ENCODE results near the gene KLF6. TPM values are rescaled to one million over a fixed set of nuclear protein-coding genes. Genes with fewer than 3 reads are reported as not detected.

KLF6 gene
- total RNA-seq, 2 experiments from 2014 or later = 19.2 to 43.0 TPM

DNA sequence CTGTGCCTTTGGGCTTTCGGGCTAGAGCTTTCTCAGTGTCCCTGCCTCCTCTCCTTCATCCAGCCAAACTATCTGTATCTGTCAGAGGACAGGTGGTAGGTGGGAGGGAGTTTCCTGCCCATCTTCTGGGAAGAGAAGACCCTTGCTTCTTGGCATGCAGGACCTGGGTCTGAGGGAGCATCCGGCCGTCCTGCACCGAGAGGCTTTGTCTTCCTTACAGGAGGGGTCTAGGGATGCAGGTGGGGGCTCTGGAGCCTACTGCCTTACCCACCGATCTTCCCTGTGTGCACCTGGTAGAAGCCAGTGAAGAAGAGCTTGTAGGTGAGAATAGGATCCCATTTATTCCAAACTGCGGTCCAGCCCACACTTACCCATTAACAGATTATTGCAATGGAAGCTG, 5.8 kb upstream of the KLF6 start:
- intact Hi-C loops (cut with micrococcal nuclease; ENCODE audit: unreplicated experiment) = no loop called here
- no peak overlapping the region for H3K4me3 ChIP-seq (ENCODE audit: low read depth, low read length, poor library complexity, severe bottlenecking)
- POLR2A ChIA-PET = interaction anchor here (0.5 kb wide), 1 partner anchor 25 kb away, joined by 4 read pairs; no protein-coding TSS in a partner anchor

GRCh38 chr10:3790272-3790671, 5.3 kb upstream of the KLF6 start:
- peaks cover 16% of the 10 kb centered on the region for H3K4me1 ChIP-seq (ENCODE audit: insufficient read depth, low read length, poor library complexity, severe bottlenecking)
- H3K9me3 ChIP-seq (ENCODE audit: low read length) = peaks cover 18% of the 10 kb centered on the region; the same call in 1 of the 2 replicates
- no TSS peak for BruUV-seq (replicated peaks)
- H3K79me2 ChIP-seq (ENCODE audit: insufficient read depth, low read depth, low read length) = peaks cover 4% of the 10 kb centered on the region; the same call in 1 of the 2 replicates
- no peaks in the 10 kb centered on the region for H4K20me1 ChIP-seq (ENCODE audit: insufficient read depth, low read length)
- no peak for TF ChIP-seq EZH2phosphoT487 (IDR thresholded peaks at IDR 0.05; ENCODE audit: borderline replicate concordance, low read depth, low read length)
- TF ChIP-seq, protein P1, sequence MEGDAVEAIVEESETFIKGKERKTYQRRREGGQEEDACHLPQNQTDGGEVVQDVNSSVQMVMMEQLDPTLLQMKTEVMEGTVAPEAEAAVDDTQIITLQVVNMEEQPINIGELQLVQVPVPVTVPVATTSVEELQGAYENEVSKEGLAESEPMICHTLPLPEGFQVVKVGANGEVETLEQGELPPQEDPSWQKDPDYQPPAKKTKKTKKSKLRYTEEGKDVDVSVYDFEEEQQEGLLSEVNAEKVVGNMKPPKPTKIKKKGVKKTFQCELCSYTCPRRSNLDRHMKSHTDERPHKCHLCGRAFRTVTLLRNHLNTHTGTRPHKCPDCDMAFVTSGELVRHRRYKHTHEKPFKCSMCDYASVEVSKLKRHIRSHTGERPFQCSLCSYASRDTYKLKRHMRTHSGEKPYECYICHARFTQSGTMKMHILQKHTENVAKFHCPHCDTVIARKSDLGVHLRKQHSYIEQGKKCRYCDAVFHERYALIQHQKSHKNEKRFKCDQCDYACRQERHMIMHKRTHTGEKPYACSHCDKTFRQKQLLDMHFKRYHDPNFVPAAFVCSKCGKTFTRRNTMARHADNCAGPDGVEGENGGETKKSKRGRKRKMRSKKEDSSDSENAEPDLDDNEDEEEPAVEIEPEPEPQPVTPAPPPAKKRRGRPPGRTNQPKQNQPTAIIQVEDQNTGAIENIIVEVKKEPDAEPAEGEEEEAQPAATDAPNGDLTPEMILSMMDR (conservative IDR thresholded peaks at IDR 0.05; ENCODE audit: low read length) = no peak
- DNase-seq (ENCODE audit: low spot score) = no peak
- no peak overlapping the region for H3K4me3 ChIP-seq (ENCODE audit: low read depth, low read length, poor library complexity, severe bottlenecking)
- no peak overlapping the region for H2AFZ ChIP-seq (ENCODE audit: low read length)
- ChIA-PET POLR2A (no interaction called here), CTCF (ENCODE audit: unreplicated experiment) (no interaction called here)
- intact Hi-C loops (cut with micrococcal nuclease; ENCODE audit: unreplicated experiment) = no loop called here
- no peak overlapping the region for H3K4me2 ChIP-seq (ENCODE audit: low read length)
- H3K9me2 ChIP-seq (ENCODE audit: insufficient read depth, low read length) = no peaks in the 10 kb centered on the region
- no peaks in the 10 kb centered on the region; the same call in 1 of the 2 replicates for H3K36me3 ChIP-seq (ENCODE audit: insufficient read depth, low read length)
- H3K27ac ChIP-seq (ENCODE audit: low read depth, low read length, poor library complexity, severe bottlenecking) = no peak overlapping the region

More for the DNA sequence above, 5.8 kb upstream of the KLF6 start:
- Histone ChIP-seq H3K79me2 (ENCODE audit: insufficient read depth, low read depth, low read length) (peaks cover 4% of the 10 kb centered on the region; the same call in 1 of the 2 replicates), H3K9me3 (ENCODE audit: low read length) (peaks cover 18% of the 10 kb centered on the region; the same call in 1 of the 2 replicates), H4K20me1 (ENCODE audit: insufficient read depth, low read length) (no peaks in the 10 kb centered on the region), H2AFZ (ENCODE audit: low read length) (no peak overlapping the region), H3K9me2 (ENCODE audit: insufficient read depth, low read length) (no peaks in the 10 kb centered on the region), H3K4me1 (ENCODE audit: insufficient read depth, low read length, poor library complexity, severe bottlenecking) (peaks cover 16% of the 10 kb centered on the region), H3K36me3 (ENCODE audit: insufficient read depth, low read length) (no peaks in the 10 kb centered on the region; the same call in 1 of the 2 replicates), H3K4me2 (ENCODE audit: low read length) (no peak overlapping the region), H3K27ac (ENCODE audit: low read depth, low read length, poor library complexity, severe bottlenecking) (no peak overlapping the region)
- TF ChIP-seq, protein P1 (conservative IDR thresholded peaks at IDR 0.05; ENCODE audit: low read length) = no peak
- no peak for TF ChIP-seq EZH2phosphoT487 (IDR thresholded peaks at IDR 0.05; ENCODE audit: borderline replicate concordance, low read depth, low read length)
- CTCF ChIA-PET (ENCODE audit: unreplicated experiment) = no interaction called here
- no peak for DNase-seq (ENCODE audit: low spot score)
- no TSS peak for BruUV-seq (replicated peaks)

DNA sequence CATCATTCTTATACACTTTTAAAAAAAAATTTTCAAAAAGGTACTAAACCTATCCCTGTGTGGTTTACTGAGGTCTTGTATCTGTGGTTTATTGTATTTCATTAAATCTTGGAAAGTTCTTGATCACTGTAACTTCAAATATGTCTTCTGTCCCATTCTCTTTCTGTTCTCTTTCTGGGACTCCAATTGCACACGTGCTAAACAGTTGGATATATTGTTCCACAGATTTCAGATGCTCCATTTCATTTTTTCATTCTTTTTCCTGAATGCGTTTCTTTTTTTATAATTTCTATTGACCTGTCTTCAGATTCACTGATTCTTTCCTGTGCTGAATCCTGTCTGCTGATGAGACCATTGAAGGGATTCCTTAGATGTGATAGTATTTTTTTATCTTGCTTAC, 4.6 kb upstream of the KLF6 start:
- Histone ChIP-seq H3K4me1 (ENCODE audit: insufficient read depth, low read length, poor library complexity, severe bottlenecking) (peaks cover 16% of the 10 kb centered on the region), H3K27ac (ENCODE audit: low read depth, low read length, poor library complexity, severe bottlenecking) (no peak overlapping the region), H3K9me3 (ENCODE audit: low read length) (peaks cover 18% of the 10 kb centered on the region; the same call in 1 of the 2 replicates), H3K9me2 (ENCODE audit: insufficient read depth, low read length) (no peaks in the 10 kb centered on the region), H3K79me2 (ENCODE audit: insufficient read depth, low read depth, low read length) (peaks cover 7% of the 10 kb centered on the region), H2AFZ (ENCODE audit: low read length) (no peak overlapping the region), H3K4me2 (ENCODE audit: low read length) (no peak overlapping the region), H3K36me3 (ENCODE audit: insufficient read depth, low read length) (no peaks in the 10 kb centered on the region; the same call in 1 of the 2 replicates), H3K4me3 (ENCODE audit: low read depth, low read length, poor library complexity, severe bottlenecking) (no peak overlapping the region), H4K20me1 (ENCODE audit: insufficient read depth, low read length) (no peaks in the 10 kb centered on the region)
- POLR2A ChIA-PET = interaction anchor here (0.8 kb wide), 1 partner anchor 11 kb away, joined by 3 read pairs; no protein-coding TSS in a partner anchor
- BruUV-seq (replicated peaks) = no TSS peak
- CTCF ChIA-PET (ENCODE audit: unreplicated experiment) = no interaction called here
- TF ChIP-seq, protein P1 (conservative IDR thresholded peaks at IDR 0.05; ENCODE audit: low read length) = no peak
- no peak for TF ChIP-seq EZH2phosphoT487 (IDR thresholded peaks at IDR 0.05; ENCODE audit: borderline replicate concordance, low read depth, low read length)
- DNase-seq (ENCODE audit: low spot score) = no peak
- intact Hi-C loops (cut with micrococcal nuclease; ENCODE audit: unreplicated experiment) = loop anchor here (10.0 kb wide), 1 partner anchor 345 kb away; no protein-coding TSS in a partner anchor
